T-helper 2 cell treated with Interferon-gamma antibody and Interleukin-4, amounts not matched to agents 5 μg/mL and 100 μg/mL, for 36 hours (primary cell): Measurements from ENCODE around the gene SOX9.

Experiments
- DNase-seq: peaks from one replicate; pipeline ENCODE4 v3.0.0; 2021; ENCODE audit warnings: low spot score
- H3K27ac Mint-ChIP-seq: one replicate; pipeline ENCODE4 v1.8.0; 2021; ENCODE audit warnings: mild to moderate bottlenecking, mixed read lengths
- H3K27me3 Mint-ChIP-seq: one replicate; pipeline ENCODE4 v1.8.0; 2021; ENCODE audit warnings: low read depth, mixed read lengths
- H3K36me3 Mint-ChIP-seq: one replicate; pipeline ENCODE4 v1.8.0; 2021; ENCODE audit warnings: low read depth, mixed read lengths
- H3K4me1 Mint-ChIP-seq: one replicate; pipeline ENCODE4 v1.8.0; 2021; ENCODE audit warnings: low read depth, mixed read lengths
- H3K4me3 Mint-ChIP-seq: one replicate; pipeline ENCODE4 v1.8.0; 2022; ENCODE audit warnings: mild to moderate bottlenecking, moderate library complexity, mixed read lengths
- H3K9me3 Mint-ChIP-seq: one replicate; pipeline ENCODE4 v1.8.0; 2021; ENCODE audit warnings: mixed read lengths

Gene SOX9

DNA sequence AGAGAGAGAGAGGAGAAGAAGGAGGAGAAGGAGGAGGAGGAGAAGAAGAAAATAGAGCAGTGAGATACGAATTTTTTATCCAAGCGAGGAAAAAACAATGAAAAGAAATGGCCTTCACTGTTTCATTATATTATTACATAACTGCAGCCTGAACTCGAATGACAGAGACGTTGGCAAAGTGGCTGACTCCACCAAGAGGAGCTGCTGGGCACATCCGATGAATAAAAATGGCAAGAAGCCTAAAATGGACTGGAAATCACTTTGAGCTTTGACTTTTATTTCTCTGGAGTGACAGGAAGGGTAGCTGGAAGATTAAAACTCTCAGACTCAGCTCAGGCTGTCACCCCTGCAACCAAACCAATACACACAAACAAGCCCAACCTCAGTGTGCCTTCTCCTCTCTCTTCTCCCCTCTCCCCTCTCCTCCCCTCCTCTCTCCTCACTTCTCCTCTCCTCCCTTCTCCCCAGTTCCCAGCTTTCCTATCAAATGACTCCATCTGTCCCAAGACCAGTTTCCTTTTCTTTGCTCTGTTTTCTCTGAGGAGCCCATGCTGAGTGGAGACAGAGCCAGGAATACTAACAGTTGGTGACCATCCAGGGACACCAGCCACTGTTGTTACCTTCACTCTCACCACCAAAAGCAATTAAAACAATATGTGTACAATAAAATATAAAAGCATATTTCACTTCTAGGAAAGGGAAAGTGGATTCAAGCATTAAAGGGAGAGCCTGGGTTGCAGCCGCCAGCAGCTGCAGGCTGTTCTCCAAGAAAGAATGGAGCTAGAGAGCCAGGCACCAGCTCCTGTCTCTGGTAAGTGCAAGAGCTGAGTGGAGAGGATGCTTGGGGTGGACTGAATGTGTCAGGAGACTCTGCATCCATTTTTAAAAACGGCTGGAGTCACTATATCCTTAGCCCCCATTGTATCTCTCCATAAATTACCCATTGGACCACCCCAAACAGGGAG lies 51.2 kb downstream of the SOX9 start:
- DNase-seq, result no peak
- H3K4me1 Mint-ChIP-seq, result no peaks in the 10 kb centered on the region
- no peak overlapping the region for H3K27ac Mint-ChIP-seq

DNA sequence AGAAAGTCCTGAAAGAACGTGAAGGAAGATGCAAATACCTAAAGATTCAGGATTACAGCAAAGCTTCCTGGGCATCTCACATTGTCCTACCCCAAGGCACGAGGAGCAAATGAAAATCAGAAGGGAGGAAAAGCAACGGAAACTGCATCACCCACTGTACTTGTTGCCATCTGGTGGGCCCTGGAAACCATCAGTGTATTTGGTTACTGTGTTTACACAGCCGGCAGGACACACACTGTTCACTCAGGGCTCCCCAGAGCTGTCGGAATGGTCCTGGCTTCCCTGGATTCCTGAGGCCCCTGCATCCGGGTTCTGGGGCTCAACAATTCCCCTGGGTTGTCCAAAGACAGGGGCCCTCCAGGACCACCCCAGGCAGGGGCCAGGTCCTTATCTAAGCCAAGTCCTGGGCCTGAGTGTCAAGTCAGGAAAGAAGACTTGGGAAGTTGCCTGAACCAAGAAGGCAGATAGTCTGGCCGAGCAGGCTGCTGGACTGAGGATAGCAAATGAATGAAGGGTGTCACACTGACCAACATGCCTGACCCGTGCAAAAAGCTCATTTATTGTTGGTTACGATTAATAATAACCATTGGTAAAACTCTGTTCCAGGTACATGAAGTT lies 52.8 kb downstream of the SOX9 start:
- peaks cover 4% of the 10 kb centered on the region for H3K9me3 Mint-ChIP-seq
- no peak overlapping the region for H3K4me3 Mint-ChIP-seq
- no peaks in the 10 kb centered on the region for H3K27me3 Mint-ChIP-seq
- no peaks in the 10 kb centered on the region for H3K36me3 Mint-ChIP-seq
- no peaks in the 10 kb centered on the region for H3K4me1 Mint-ChIP-seq
- no peak for DNase-seq
- no peak overlapping the region for H3K27ac Mint-ChIP-seq

More for the DNA sequence above, 51.2 kb downstream of the SOX9 start:
- no peaks in the 10 kb centered on the region for H3K27me3 Mint-ChIP-seq
- no peak overlapping the region for H3K4me3 Mint-ChIP-seq
- peaks cover 7% of the 10 kb centered on the region for H3K9me3 Mint-ChIP-seq
- no peaks in the 10 kb centered on the region for H3K36me3 Mint-ChIP-seq

DNA sequence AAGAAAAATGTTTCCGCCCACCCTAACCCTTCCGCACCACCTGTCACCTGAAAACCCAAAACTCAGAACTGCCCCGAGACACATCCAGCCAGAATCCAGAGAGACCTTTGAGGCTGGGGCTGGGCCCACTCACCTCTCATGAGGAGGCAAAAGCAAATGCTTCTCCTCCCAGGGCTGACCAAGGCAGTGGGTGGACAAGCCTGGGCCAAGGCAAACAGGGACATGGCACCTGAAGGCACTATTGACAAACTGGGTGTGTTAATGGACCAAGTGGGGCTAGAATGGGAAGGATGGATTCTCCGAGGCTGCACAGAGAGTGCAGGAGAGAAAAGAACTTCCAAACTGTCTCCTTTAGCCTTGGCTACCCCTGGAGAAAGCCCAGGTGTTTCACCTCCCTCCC lies 54.4 kb downstream of the SOX9 start:
- H3K9me3 Mint-ChIP-seq, result peaks cover 4% of the 10 kb centered on the region
- no peaks in the 10 kb centered on the region for H3K27me3 Mint-ChIP-seq
- H3K27ac Mint-ChIP-seq, result no peak overlapping the region
- DNase-seq, result no peak
- H3K4me3 Mint-ChIP-seq, result no peak overlapping the region
- no peaks in the 10 kb centered on the region for H3K36me3 Mint-ChIP-seq
- H3K4me1 Mint-ChIP-seq, result no peaks in the 10 kb centered on the region
